Dedifferentiated amniotic fluid mesenchymal stem cell (primary cell): ENCODE data around the gene RNF183.
A peak's percentile ranks its signal among the peaks of the same experiment; 100 is the strongest.

Source experiments
- DNase-seq: peaks from one replicate; pipeline ENCODE4 v3.0.0-alpha.2; 2016; ENCODE audit errors: extremely low spot score

RNF183 gene

GRCh38 chr9:113302792-113303418 is at the start of gene RNF183:
Gene RNF183 (minus strand): TSS chr9:113303376. CDS start chr9:113298184, 5,192 bp downstream.
- DNase-seq = no peak

- no peak for DNase-seq
Measured at GRCh38 chr9:113352411-113352810, 49.2 kb upstream of the RNF183 start.

GRCh38 chr9:113352006-113352405 is 48.8 kb upstream of the RNF183 start:
- no peak for DNase-seq

- DNase-seq = no peak
Measured at GRCh38 chr9:113350937-113351336, 47.8 kb upstream of the RNF183 start.

GRCh38 chr9:113350107-113350661 is 47.0 kb upstream of the RNF183 start:
- DNase-seq = no peak

GRCh38 chr9:113349445-113350094 is 46.4 kb upstream of the RNF183 start, which contains the start of gene BSPRY:
Gene BSPRY (plus strand): TSS chr9:113349541. CDS start chr9:113349580, 39 bp downstream.
- DNase-seq = no peak

- no peak for DNase-seq
Measured at GRCh38 chr9:113349066-113349444, 45.9 kb upstream of the RNF183 start.

- DNase-seq = no peak
Measured at GRCh38 chr9:113348437-113348836, 45.3 kb upstream of the RNF183 start.

GRCh38 chr9:113345671-113346070 is 42.5 kb upstream of the RNF183 start:
- no peak for DNase-seq

- no peak for DNase-seq
Measured at GRCh38 chr9:113345190-113345589, 42.0 kb upstream of the RNF183 start.

- peak; percentile 22 for DNase-seq
Measured at GRCh38 chr9:113343732-113344231, 40.6 kb upstream of the RNF183 start.

GRCh38 chr9:113341712-113342410 is 38.7 kb upstream of the RNF183 start:
- DNase-seq = no peak

- peak; percentile 79 for DNase-seq
Measured at GRCh38 chr9:113340011-113340699, 37.0 kb upstream of the RNF183 start, which contains the start of gene WDR31. Gene WDR31 (minus strand): TSS chr9:113340275. CDS start chr9:113332022, 8,253 bp downstream.

- no peak for DNase-seq
Measured at GRCh38 chr9:113337714-113338113, 34.5 kb upstream of the RNF183 start.

GRCh38 chr9:113331780-113332179 is 28.6 kb upstream of the RNF183 start:
- DNase-seq = no peak

- no peak for DNase-seq
Measured at GRCh38 chr9:113328045-113328782, 25.0 kb upstream of the RNF183 start.

- DNase-seq = no peak
Measured at GRCh38 chr9:113326230-113326629, 23.1 kb upstream of the RNF183 start.

- no peak for DNase-seq
Measured at GRCh38 chr9:113322671-113323070, 19.5 kb upstream of the RNF183 start.

GRCh38 chr9:113320051-113320450 is 16.9 kb upstream of the RNF183 start:
- no peak for DNase-seq

- no peak for DNase-seq
Measured at GRCh38 chr9:113319054-113319453, 15.9 kb upstream of the RNF183 start.

- DNase-seq = no peak
Measured at GRCh38 chr9:113317777-113318176, 14.6 kb upstream of the RNF183 start.
